Peyer's patch (tissue), 4 donors: ENCODE measurements around the gene ATG16L2.

ENCODE experiments used
- CTCF ChIP-seq, 6 experiments: fragments of 450-650 bp in 4 of 6; fragments of 200-600 bp in 2 of 6; sonication (generic) in 1 of 6; IDR thresholded peaks; one replicate each; pipeline ENCODE4 v1.5.1; 2017 to 2019; ENCODE audit warnings: antibody characterized with exemption in 6 of 6, mild to moderate bottlenecking in 3 of 6, moderate library complexity in 1 of 6
- POLR2A ChIP-seq, 2 donors: fragments of 450-650 bp; IDR thresholded peaks; one replicate each; pipeline ENCODE4 v1.5.1; 2017; ENCODE audit warnings: antibody characterized with exemption in 2 of 2, mild to moderate bottlenecking in 2 of 2, moderate library complexity in 2 of 2

GRCh38 chr11:72860010-72860409 lies 45.8 kb downstream of the ATG16L2 start:
- no peak for TF ChIP-seq CTCF (IDR thresholded peaks at IDR 0.05)
- TF ChIP-seq POLR2A (IDR thresholded peaks at IDR 0.05), result no peak
